BLaER1 treated with 17β-estradiol and CSF1 and Interleukin-3, amounts not matched to agents 10 nM and 100 nM (cell line): ENCODE results near the gene ZBTB48.

ENCODE experiments used
- H3K27ac ChIP-seq, 11 experiments: shearing (Covaris generic); formaldehyde crosslinking; 2 replicates each; pipeline ENCODE4 v1.8.1; 2022
- H3K27me3 ChIP-seq, 11 experiments: shearing (Covaris generic); formaldehyde crosslinking; 2 replicates each; pipeline ENCODE4 v1.8.1; 2022
- H3K36me3 ChIP-seq, 11 experiments: shearing (Covaris generic); formaldehyde crosslinking; 2 replicates each; pipeline ENCODE4 v1.8.1; 2022
- H3K4me1 ChIP-seq, 10 experiments: shearing (Covaris generic); formaldehyde crosslinking; 2 replicates each; pipeline ENCODE4 v1.8.1; 2022
- H3K4me2 ChIP-seq, 11 experiments: shearing (Covaris generic); formaldehyde crosslinking; 2 replicates each; pipeline ENCODE4 v1.8.1; 2022
- H3K4me3 ChIP-seq, 10 experiments: shearing (Covaris generic); formaldehyde crosslinking; 2 replicates each; pipeline ENCODE4 v1.8.1; 2022
- H3K9ac ChIP-seq, 11 experiments: shearing (Covaris generic); formaldehyde crosslinking; 2 replicates each; pipeline ENCODE4 v1.8.1; 2022
- H3K9me3 ChIP-seq, 11 experiments: shearing (Covaris generic); formaldehyde crosslinking; replicated peaks in 1 of 11; 2 replicates each; pipeline ENCODE4 v1.8.1; 2022
- H4K20me1 ChIP-seq, 11 experiments: shearing (Covaris generic); formaldehyde crosslinking; 2 replicates each; pipeline ENCODE4 v1.8.1; 2022
- Cebpa-rat ChIP-seq, 11 experiments: shearing (Covaris generic); IDR thresholded peaks; 2 replicates each; pipeline ENCODE4 v1.8.1; 2022

The ZBTB48 gene

DNA sequence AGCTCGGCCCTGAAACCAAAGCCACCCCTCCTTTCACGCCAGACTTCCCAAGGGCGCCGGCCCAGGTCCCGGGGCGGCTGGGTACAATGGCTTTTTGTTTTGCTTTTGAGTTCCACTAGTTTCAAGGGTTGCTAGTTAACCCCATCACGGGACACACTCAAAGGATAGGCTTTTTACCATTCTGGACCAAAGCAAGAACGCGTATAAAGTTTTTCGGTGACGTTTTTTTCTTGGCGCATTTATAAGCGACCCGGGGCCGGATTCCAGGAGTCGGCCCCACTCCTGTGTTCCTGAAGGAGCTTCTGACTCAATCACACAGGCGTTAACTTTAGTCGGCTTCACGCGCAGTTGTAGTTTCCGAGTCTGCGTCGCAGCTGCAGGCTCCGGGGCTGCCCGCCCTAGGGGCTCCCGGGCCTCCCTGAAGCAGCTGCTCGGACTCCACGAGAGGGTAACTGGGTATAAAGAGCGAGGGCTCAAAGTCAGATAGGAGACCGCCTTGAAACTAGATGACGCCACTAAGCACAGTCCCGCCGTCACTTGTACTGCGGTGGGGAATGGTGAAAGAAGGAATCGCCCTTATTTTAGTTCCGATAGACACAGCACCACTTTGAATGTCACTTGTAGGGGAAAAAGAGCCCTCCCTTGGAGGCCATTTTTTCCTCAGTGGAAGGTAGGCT is 23.6 kb downstream of the ZBTB48 start:
- peaks cover 21 to 41% (median 37%) of the 10 kb centered on the region in 11 experiments; a peak in 20 of 22 replicates for H4K20me1 ChIP-seq
- peak overlapping the region; percentile 77 to 90 (median 87) for H3K9ac ChIP-seq
- peaks cover 38 to 64% (median 57%) of the 10 kb centered on the region in 10 experiments for H3K4me1 ChIP-seq
- H3K27ac ChIP-seq = peak overlapping the region; percentile 74 to 91 (median 86)
- H3K27me3 ChIP-seq = no peaks in the 10 kb centered on the region; a peak in 1 of 22 replicates
- H3K9me3 ChIP-seq = no peaks in the 10 kb centered on the region
- peak overlapping the region; percentile 80 to 100 (median 99) for H3K4me2 ChIP-seq
- H3K36me3 ChIP-seq = peaks cover under 1 to 12% (median 10%) of the 10 kb centered on the region in 11 experiments; a peak in 20 of 22 replicates
- H3K4me3 ChIP-seq = peak overlapping the region; percentile 70 to 89 (median 79)
- no peak for TF ChIP-seq Cebpa-rat (IDR thresholded peaks at IDR 0.05)

GRCh38 chr1:6603915-6604558 is 24.2 kb downstream of the ZBTB48 start:
- H3K4me2 ChIP-seq = peak overlapping the region; percentile 80 to 100 (median 99)
- H3K36me3 ChIP-seq = peaks cover 0 to 5% (median 3%) of the 10 kb centered on the region in 11 experiments; a peak in 15 of 22 replicates
- H3K9me3 ChIP-seq = no peaks in the 10 kb centered on the region
- peak overlapping the region; percentile 74 to 91 (median 86); a peak in 21 of 22 replicates for H3K27ac ChIP-seq
- peaks cover 31 to 57% (median 50%) of the 10 kb centered on the region in 10 experiments for H3K4me1 ChIP-seq
- no peaks in the 10 kb centered on the region; a peak in 1 of 22 replicates for H3K27me3 ChIP-seq
- peak overlapping the region; percentile 77 to 90 (median 87) for H3K9ac ChIP-seq
- peaks cover 18 to 34% (median 32%) of the 10 kb centered on the region in 11 experiments; a peak in 20 of 22 replicates for H4K20me1 ChIP-seq
- TF ChIP-seq Cebpa-rat (IDR thresholded peaks at IDR 0.05) = no peak
- peak overlapping the region; percentile 70 to 89 (median 79); a peak in 18 of 20 replicates for H3K4me3 ChIP-seq

DNA sequence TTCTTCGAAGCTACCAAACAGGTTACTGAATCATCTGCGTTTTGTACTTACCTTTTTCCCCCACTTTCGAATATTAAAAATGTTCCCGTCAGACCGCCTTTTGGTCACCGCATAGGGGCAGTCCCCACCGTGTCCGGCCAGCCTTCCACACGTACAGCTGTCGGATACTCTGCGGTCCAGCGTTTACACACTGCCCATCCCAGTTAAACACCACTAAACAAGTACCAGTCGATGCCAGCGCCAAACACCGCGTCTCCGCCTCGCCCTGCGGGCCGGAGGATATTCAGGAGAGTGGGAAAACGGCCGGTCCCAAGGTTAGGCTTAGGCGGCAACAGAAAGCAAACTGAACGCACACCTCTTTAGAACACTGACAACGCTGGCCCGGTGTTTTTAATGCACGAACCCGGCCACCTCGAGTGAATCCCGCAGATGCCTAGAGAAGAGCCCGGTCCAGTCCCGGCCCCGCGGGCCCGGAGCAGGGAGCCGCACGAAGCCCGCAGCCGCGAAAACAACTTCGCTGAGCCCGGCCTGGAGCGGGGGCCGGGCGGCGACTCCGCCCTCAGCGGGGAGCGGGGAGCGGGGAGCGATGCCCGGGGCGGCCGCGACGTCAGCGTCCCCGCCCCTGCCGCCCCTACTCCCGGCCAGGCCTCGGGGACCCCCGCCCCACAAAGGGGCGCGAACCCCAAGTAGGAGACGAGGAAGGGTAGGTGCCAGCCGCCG is 33.0 kb downstream of the ZBTB48 start:
- peak overlapping the region; percentile 64 to 79 (median 72) for H3K27ac ChIP-seq
- peak overlapping the region; percentile 91 to 99 (median 97) for H3K4me2 ChIP-seq
- H3K4me1 ChIP-seq = peaks cover 16 to 26% (median 20%) of the 10 kb centered on the region in 10 experiments
- peak overlapping the region; percentile 80 to 99 (median 96) for H3K4me3 ChIP-seq
- H3K36me3 ChIP-seq = peaks cover 9 to 14% (median 13%) of the 10 kb centered on the region in 11 experiments; a peak in 21 of 22 replicates
- peaks cover 0 to 19% (median 13%) of the 10 kb centered on the region in 11 experiments; a peak in 10 of 22 replicates for H3K27me3 ChIP-seq
- TF ChIP-seq Cebpa-rat (IDR thresholded peaks at IDR 0.05) = no peak
- peak overlapping the region; percentile 74 to 87 (median 83) for H3K9ac ChIP-seq
- no peaks in the 10 kb centered on the region for H3K9me3 ChIP-seq
- H4K20me1 ChIP-seq = peaks cover 14 to 28% (median 27%) of the 10 kb centered on the region in 11 experiments

DNA sequence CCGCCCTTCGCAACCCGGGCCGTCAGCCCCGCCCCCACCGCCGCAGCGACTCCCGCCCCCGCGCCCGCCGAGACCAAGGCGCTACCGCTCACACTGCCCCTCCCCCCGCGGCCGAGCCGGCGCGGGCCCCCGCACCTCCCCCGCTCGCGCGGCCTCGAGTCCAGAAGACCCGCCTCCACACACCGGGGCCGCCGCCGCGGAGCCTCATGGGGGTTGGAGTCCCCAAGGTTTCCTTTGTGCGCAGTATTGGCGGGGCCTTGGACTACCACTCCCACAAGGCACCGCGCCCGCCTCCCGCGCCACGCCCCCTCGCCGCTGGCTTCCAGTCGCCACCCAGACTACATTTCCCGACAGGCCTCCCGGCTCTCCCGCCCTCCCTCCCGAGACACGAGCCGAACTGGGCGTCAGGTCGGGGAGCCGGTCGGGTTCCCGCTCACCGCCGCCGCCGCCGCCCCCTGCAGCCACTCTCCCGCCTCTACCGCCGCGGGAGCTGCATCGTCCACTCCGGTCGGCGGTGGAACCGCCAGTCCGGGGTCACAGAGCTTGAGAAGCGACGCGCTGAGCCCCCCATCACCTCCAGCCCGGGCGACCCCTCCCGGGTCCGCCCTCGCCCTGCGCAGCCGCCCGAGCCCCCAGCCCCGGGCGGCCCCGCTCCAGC is 33.7 kb downstream of the ZBTB48 start, which contains the start of gene PHF13:
PHF13 (plus strand) TSS at position 371 of the 658 bp plus-strand sequence. CDS start 336 bp downstream, outside the sequence.
- Histone ChIP-seq H3K9me3 (no peaks in the 10 kb centered on the region), H4K20me1 (peaks cover 21 to 35% (median 34%) of the 10 kb centered on the region in 11 experiments), H3K9ac (peak within 1 kb of the TSS; percentile 81 to 96 (median 87)), H3K4me3 (peak within 1 kb of the TSS; percentile 93 to 99 (median 98)), H3K27me3 (peaks cover 0 to 19% (median 13%) of the 10 kb centered on the region in 11 experiments; a peak in 10 of 22 replicates), H3K4me2 (peak within 1 kb of the TSS; percentile 91 to 99 (median 97)), H3K36me3 (peaks cover 16 to 21% (median 20%) of the 10 kb centered on the region in 11 experiments), H3K27ac (peak within 1 kb of the TSS; percentile 66 to 84 (median 78)), H3K4me1 (peaks cover 16 to 26% (median 20%) of the 10 kb centered on the region in 10 experiments)
- no peak for TF ChIP-seq Cebpa-rat (IDR thresholded peaks at IDR 0.05)

DNA sequence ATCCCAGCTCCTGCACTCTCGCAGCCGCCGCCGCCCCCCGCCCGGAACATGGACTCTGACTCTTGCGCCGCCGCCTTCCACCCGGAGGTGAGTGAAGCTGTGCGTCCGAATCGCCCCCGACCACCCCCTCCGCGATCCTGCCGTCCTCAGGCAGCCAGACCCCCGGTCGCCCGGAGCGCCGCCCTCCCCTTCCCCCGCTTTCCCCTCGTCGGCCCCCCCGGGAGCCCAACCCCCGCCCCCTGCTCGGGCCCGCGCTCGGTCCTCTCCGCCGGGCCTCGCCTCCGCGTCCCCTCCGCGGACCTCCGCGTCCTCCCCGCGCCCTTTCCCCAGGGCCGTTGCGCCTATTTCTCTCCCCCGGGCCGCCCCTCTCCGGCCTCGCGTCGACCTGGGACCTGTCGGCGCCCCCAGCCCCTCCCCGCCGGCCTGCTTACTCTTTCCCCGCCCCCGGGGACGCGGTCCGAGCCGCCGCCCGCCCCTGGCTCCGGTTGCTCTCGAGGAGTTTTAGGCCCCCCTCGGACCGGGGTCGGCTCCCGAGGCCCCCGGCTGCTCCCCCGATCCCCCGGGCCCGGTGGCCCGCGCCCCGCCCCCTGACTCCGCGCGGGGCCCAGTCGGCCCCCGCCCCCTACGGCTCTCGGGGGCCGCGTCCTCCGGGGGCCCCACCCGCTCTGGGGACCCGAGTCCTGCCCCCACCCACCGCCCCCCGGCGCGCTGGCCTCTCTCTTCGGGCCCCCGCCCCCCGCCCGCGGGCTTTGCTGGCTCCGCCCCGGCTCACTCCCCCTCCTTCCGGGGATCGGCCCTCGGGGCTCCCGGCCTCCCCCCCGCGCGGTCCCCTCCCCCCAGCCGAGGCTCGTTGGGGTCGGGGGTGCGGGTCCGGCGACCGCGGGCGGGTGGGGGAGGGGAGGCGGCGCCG is 34.5 kb downstream of the ZBTB48 start:
- no peak for TF ChIP-seq Cebpa-rat (IDR thresholded peaks at IDR 0.05)
- Histone ChIP-seq H3K27me3 (peaks cover 0 to 19% (median 13%) of the 10 kb centered on the region in 11 experiments; a peak in 10 of 22 replicates), H3K4me2 (peak overlapping the region; percentile 46 to 86 (median 75)), H3K27ac (peak overlapping the region; percentile 46 to 84 (median 76); a peak in 20 of 22 replicates), H3K4me3 (peak overlapping the region; percentile 93 to 99 (median 98)), H3K9me3 (no peaks in the 10 kb centered on the region), H4K20me1 (peaks cover 23 to 43% (median 42%) of the 10 kb centered on the region in 11 experiments), H3K36me3 (peaks cover 23 to 29% (median 27%) of the 10 kb centered on the region in 11 experiments), H3K4me1 (peaks cover 16 to 26% (median 20%) of the 10 kb centered on the region in 10 experiments), H3K9ac (peak overlapping the region; percentile 79 to 96 (median 87))

DNA sequence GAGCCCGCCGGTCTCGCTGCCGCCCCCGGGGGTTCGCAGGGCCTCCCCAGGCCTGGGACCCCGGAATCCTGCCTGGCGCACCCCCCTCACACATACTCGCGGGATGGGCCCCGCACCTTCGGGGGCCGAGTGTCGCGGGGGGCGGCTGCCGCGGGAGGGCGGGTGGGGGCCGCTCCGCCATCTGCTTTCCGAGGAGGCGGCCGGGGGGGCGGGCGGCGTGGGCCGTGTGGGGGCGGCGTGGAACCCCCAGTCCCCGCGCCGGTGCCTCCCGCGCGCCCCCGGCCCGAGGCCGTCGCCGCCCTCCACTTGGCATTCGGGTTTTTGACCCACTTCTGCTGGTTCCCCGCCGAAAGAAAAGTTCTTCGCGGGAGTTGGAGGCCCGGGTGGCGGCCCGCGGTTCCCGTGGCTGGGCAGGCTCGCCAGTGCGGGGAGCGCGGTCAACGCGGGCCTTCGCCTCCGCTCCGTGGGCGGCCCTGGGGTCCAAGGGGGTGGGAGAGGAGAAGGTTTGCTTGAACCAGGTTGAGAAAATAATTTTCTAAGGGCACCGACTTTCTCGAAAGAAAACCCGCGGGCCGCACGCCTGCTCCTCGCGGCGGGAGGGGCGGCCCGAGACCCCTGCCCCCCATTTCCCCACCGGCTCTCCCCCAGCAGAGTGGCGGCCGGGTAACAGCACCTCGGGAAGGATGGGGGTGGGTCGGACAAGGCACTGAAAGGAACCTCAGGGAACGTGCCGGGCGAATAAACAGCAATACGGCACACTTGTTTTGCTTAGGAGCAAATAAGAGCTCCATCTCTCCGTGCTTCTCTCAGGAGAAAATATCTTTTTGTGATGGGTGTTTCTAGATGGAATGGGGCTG is 35.4 kb downstream of the ZBTB48 start:
- peaks cover 0 to 19% (median 13%) of the 10 kb centered on the region in 11 experiments; a peak in 10 of 22 replicates for H3K27me3 ChIP-seq
- H3K4me1 ChIP-seq = peaks cover 16 to 26% (median 20%) of the 10 kb centered on the region in 10 experiments
- H3K4me3 ChIP-seq = peak overlapping the region; percentile 93 to 99 (median 98)
- peaks cover 32 to 38% (median 36%) of the 10 kb centered on the region in 11 experiments for H3K36me3 ChIP-seq
- peak overlapping the region; percentile 73 to 96 (median 82) for H3K9ac ChIP-seq
- H3K9me3 ChIP-seq = no peaks in the 10 kb centered on the region
- TF ChIP-seq Cebpa-rat (IDR thresholded peaks at IDR 0.05) = no peak
- H3K27ac ChIP-seq = peak overlapping the region in 10 of 11 experiments; percentile 14 to 65 (median 54); a peak in 17 of 22 replicates
- H3K4me2 ChIP-seq = peak overlapping the region; percentile 80 to 100 (median 96)
- H4K20me1 ChIP-seq = peaks cover 29 to 51% (median 50%) of the 10 kb centered on the region in 11 experiments
